HG03025 (cell line): Measurements from ENCODE around the gene SLCO2A1.

Experiments used
- ATAC-seq: cut with Tn5 transposase; IDR thresholded peaks from one replicate; pipeline ENCODE4 v1.9.1; 2021; ENCODE audit warnings: mild to moderate bottlenecking, moderate library complexity; ENCODE audit not compliant: unreplicated experiment, low FRiP score

SLCO2A1 gene

GRCh38 chr3:133915685-133916658, 113.8 kb downstream of the SLCO2A1 start:
- no peak for ATAC-seq

GRCh38 chr3:133914839-133915600, 114.7 kb downstream of the SLCO2A1 start:
- no peak for ATAC-seq

GRCh38 chr3:133910422-133910821, 119.3 kb downstream of the SLCO2A1 start:
- no peak for ATAC-seq

GRCh38 chr3:133905376-133905775, 124.3 kb downstream of the SLCO2A1 start:
- ATAC-seq = no peak

GRCh38 chr3:133901847-133902246, 127.9 kb downstream of the SLCO2A1 start:
- no peak for ATAC-seq

GRCh38 chr3:133901083-133901482, 128.6 kb downstream of the SLCO2A1 start:
- ATAC-seq = no peak

- ATAC-seq = no peak
These were observed 130.4 kb downstream of the SLCO2A1 start for GRCh38 chr3:133899311-133899710.

- no peak for ATAC-seq
These were observed 132.2 kb downstream of the SLCO2A1 start for GRCh38 chr3:133897547-133897946.

- ATAC-seq = no peak
These were observed 133.5 kb downstream of the SLCO2A1 start for GRCh38 chr3:133896002-133896761.

GRCh38 chr3:133895208-133896001, 134.3 kb downstream of the SLCO2A1 start, which contains the start of gene RAB6B:
RAB6B (minus strand) TSS chr3:133895882; CDS start chr3:133895466, 416 bp downstream.
- no peak for ATAC-seq

GRCh38 chr3:133894353-133895207, 135.1 kb downstream of the SLCO2A1 start:
- no peak for ATAC-seq

GRCh38 chr3:133893683-133894352, 135.9 kb downstream of the SLCO2A1 start:
- ATAC-seq = no peak

- ATAC-seq = no peak
These were observed 137.0 kb downstream of the SLCO2A1 start for GRCh38 chr3:133892541-133893231.

- no peak for ATAC-seq
These were observed 137.9 kb downstream of the SLCO2A1 start for GRCh38 chr3:133891662-133892378.

GRCh38 chr3:133890972-133891644, 138.6 kb downstream of the SLCO2A1 start:
- ATAC-seq = no peak

GRCh38 chr3:133890037-133890436, 139.7 kb downstream of the SLCO2A1 start:
- ATAC-seq = no peak
